ENCODE results near the gene DUSP22. TPM values are rescaled to one million over a fixed set of nuclear protein-coding genes. Genes with fewer than 3 reads are reported as not detected.
"Not testable (repeated sequence)": the region's sequence is repeated elsewhere in the genome, so short reads cannot be mapped to it uniquely, and the experiment has no call there.

DUSP22 gene
- total RNA-seq, 1 experiment from 2014 or later, result 6.0 TPM

- in situ Hi-C loops (cut with HindIII; ENCODE audit: low pct_unique_long_range_greater_than_20kb, low sequenced_read_pairs), result no loop called here
- no peak for DNase-seq (ENCODE audit: low read depth)
Observed at GRCh38 chr6:318243-318890, 26.1 kb downstream of the DUSP22 start.

GRCh38 chr6:319177-320131, 27.2 kb downstream of the DUSP22 start:
- no peak for DNase-seq (ENCODE audit: low read depth)
- in situ Hi-C loops (cut with HindIII; ENCODE audit: low pct_unique_long_range_greater_than_20kb, low sequenced_read_pairs), result no loop called here

DNA sequence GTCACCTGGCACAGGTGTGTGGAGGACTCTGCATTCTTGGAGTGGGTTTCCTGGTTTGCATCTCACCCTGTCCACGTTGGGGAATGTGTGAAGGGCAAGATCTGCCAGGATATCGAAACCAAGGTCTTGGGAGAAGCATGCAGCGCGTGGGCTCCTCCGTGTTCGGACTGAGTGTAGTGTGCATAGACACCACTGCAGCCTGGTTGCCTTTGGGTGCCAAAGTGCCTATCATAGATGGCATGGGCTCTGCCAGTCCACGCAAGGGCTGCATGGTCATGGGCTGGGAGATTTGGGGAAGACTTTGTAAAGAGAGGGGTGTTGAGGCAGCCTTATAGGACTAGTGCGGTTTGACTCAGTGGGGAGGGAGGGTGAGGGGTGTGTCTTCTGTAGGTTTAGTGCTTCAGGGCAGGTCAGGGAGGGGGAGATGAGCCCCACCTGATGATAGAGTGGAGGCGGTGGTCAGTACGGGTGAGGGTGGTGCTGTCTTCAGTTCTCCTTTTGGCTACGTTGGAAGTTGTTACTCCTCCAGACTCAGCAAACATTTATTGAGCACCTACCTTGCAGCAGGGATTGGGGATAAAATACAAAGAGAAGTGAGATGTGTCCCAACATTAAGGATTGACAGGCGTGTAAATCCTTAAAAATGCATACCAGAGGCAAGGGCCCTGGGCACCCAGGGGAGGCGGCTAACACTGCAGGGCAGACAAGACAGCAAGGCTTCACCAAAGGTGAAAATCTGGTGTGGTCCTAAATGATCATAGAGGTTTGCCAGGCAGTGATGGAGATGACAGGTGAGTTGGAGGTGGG, 28.3 kb downstream of the DUSP22 start:
- in situ Hi-C loops (cut with HindIII; ENCODE audit: low pct_unique_long_range_greater_than_20kb, low sequenced_read_pairs), result no loop called here
- DNase-seq (ENCODE audit: low read depth), result no peak

DNA sequence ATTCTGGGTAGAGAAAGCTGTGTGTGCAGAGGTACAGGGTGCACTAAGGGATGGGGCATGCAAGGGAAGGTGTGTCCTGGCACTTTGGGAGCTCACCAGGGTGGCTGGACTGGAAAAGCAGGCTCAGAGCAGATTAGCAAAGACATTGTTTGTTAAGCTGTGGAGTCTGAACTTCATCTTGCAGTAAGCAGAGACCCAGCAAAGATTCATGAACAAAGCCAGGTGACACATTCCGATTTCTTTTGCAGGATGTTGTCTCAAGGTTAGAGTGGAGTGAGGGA, 28.8 kb downstream of the DUSP22 start:
- no peak for DNase-seq (ENCODE audit: low read depth)
- in situ Hi-C loops (cut with HindIII; ENCODE audit: low pct_unique_long_range_greater_than_20kb, low sequenced_read_pairs), result no loop called here

GRCh38 chr6:321536-322258, 29.4 kb downstream of the DUSP22 start:
- in situ Hi-C loops (cut with HindIII; ENCODE audit: low pct_unique_long_range_greater_than_20kb, low sequenced_read_pairs), result no loop called here
- no peak for DNase-seq (ENCODE audit: low read depth)

GRCh38 chr6:322259-322930, 30.1 kb downstream of the DUSP22 start:
- in situ Hi-C loops (cut with HindIII; ENCODE audit: low pct_unique_long_range_greater_than_20kb, low sequenced_read_pairs), result no loop called here
- DNase-seq (ENCODE audit: low read depth), result no peak

DNA sequence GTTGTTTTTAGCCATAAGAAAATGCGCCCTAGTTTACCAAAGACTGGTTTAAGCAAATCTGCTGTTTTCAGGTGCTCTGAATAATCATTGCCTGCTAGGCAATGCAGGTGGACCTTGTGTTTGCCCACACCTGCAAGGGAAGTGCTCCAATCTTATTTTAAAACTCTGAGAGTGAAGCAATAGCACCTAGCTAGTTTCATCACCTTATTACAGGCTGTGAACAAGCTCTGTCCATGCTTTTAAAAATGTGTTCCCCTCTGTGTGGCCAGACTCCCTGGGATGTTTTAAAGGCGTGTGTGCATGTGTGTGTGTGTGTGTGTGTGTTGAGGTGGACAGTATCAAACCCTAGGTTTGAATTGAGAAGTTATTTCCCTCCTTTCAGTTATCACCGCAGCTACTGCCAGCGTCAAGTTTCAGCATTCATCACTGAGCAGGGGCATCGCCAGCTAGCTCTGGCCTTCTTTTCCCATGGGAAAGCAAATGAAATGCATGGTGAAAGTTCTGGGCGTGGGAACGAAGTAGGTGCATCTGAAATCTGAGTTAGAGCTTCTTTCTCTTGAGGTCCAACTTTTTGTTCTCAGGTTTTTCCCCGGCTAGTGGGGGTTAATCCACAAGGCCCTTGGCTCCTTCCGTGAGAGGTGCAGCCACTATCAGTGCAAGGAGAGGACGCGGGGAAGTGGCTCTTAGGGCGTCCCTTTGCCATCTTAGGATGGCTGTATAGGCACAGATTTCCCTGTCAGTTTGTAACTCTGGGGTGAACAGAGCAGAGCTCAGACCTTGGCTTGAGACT, 30.8 kb downstream of the DUSP22 start:
- DNase-seq (ENCODE audit: low read depth), result no peak
- in situ Hi-C loops (cut with HindIII; ENCODE audit: low pct_unique_long_range_greater_than_20kb, low sequenced_read_pairs), result no loop called here

- DNase-seq (ENCODE audit: low read depth), result no peak
- in situ Hi-C loops (cut with HindIII; ENCODE audit: low pct_unique_long_range_greater_than_20kb, low sequenced_read_pairs), result no loop called here
Observed at GRCh38 chr6:323730-324088, 31.4 kb downstream of the DUSP22 start.

GRCh38 chr6:324116-324728, 31.9 kb downstream of the DUSP22 start:
- DNase-seq (ENCODE audit: low read depth), result no peak
- in situ Hi-C loops (cut with HindIII; ENCODE audit: low pct_unique_long_range_greater_than_20kb, low sequenced_read_pairs), result no loop called here

DNA sequence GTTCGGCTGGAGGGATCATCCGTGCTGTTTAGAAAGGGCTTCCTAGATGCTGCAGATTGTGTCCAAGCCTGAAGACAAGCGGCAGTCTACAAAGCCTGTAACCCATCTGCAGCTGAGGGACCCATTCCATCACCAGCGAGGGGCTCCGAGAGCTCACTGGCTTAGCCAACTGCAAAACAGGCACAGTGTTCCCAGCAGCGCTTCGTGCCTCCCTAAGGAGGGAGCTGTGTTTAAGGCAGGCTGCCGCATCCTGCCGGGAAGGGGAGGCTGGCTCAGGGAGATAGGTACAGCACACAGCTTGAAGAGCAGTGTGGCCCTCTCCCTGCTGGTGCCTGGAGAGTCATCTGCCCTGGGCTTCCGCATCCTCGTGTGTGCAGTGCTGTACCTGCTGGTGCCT, 32.4 kb downstream of the DUSP22 start:
- in situ Hi-C loops (cut with HindIII; ENCODE audit: low pct_unique_long_range_greater_than_20kb, low sequenced_read_pairs), result no loop called here
- no peak for DNase-seq (ENCODE audit: low read depth)

GRCh38 chr6:325161-325860, 33.0 kb downstream of the DUSP22 start:
- DNase-seq (ENCODE audit: low read depth); in situ Hi-C loops (cut with HindIII; ENCODE audit: low pct_unique_long_range_greater_than_20kb, low sequenced_read_pairs): not testable (repeated sequence)

GRCh38 chr6:326066-326465, 33.8 kb downstream of the DUSP22 start:
- in situ Hi-C loops (cut with HindIII; ENCODE audit: low pct_unique_long_range_greater_than_20kb, low sequenced_read_pairs), result not testable (repeated sequence)

DNA sequence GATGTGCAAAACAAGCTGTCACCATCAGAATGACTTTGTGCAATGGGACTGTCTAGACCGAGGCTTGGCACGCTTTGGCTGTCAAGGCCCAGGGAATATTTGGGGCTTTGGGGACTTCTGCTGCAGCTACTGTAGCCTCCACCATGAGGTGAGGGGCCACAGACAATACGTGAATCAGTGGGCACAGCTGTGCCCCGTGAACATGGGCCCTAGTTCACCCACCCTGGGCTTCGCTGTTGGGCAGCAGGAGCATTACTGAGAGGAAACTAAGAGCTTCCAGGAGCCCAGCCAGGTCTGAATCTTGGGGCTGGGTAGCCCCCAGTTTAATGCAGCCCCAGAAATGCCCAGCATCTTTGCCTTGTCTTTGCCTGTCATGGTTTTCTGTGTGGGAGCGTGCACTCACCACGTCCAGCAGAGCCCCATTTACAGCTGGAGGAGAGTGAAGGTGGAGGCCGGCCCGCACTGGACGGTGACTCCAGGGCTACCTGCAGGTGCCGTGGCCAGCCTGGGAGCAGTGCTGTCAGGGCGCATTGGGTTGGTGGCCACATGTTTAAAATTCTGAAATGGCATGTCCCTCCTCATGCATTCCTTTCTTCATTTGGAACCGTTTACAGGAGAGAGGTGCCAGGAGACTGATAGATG, 34.7 kb downstream of the DUSP22 start:
- DNase-seq (ENCODE audit: low read depth), result no peak
- in situ Hi-C loops (cut with HindIII; ENCODE audit: low pct_unique_long_range_greater_than_20kb, low sequenced_read_pairs), result no loop called here

More at GRCh38 chr6:326066-326465, 33.8 kb downstream of the DUSP22 start:
- not testable (repeated sequence) for DNase-seq (ENCODE audit: low read depth)

DNA sequence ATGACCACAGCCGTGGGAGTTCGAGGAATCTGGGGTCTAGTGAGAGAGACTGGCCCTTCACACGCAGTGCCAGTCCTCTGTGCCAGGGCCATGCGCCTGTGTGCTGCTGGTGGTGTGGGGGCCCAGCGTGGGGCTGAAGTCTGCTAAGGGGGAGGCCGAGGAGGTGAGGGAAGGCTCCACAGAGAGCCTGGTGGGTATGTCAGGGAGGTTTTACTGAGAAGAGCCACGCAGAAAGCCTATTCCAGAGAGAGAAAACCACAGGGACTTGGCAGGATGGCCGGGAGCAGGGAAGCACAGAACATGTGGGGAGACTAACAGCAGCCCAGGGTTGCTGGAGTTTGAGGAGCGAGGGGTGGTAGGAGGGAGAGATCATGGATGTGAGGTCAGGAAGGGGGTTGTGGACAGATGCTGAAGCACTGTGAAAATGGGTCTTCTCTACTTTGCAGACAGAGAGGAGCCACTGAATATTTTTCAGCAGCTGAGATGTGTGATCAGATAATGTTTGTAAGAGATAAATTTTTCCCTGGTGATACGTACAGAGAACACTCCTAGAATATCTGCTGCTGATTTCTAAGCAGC, 35.3 kb downstream of the DUSP22 start:
- DNase-seq (ENCODE audit: low read depth), result no peak
- in situ Hi-C loops (cut with HindIII; ENCODE audit: low pct_unique_long_range_greater_than_20kb, low sequenced_read_pairs), result no loop called here

DNA sequence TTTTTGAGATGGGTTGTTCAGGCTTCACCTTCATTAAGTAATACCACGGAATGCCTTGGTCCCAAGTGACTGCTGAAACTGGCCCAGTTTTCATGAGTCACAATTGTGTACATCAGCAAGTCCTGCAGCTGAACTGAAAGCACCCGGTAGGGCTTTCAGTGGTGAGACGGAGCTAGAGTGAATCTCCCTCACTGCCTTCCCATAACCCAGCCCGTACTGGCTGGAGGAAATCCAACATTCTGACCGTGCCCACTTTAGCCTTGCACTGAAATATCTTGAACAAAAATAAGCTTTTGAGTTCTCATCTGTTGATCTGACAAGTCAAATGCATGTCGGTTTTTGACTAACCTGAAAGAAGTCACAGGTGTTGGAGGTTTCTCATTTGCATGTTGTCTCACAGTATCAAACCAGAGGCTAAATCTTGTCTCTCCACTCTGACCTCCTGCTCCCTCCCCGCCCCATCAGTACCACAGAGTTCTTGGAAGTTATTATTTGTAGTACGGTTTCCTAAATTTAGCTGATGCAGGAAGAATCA, 35.9 kb downstream of the DUSP22 start:
- DNase-seq (ENCODE audit: low read depth), result no peak
- in situ Hi-C loops (cut with HindIII; ENCODE audit: low pct_unique_long_range_greater_than_20kb, low sequenced_read_pairs), result no loop called here

Measured in Caki2 (cell line).